ENCODE results near the gene CMPK2.
A peak's percentile ranks its signal among the peaks of the same experiment; 100 is the strongest.

Gene CMPK2

DNA sequence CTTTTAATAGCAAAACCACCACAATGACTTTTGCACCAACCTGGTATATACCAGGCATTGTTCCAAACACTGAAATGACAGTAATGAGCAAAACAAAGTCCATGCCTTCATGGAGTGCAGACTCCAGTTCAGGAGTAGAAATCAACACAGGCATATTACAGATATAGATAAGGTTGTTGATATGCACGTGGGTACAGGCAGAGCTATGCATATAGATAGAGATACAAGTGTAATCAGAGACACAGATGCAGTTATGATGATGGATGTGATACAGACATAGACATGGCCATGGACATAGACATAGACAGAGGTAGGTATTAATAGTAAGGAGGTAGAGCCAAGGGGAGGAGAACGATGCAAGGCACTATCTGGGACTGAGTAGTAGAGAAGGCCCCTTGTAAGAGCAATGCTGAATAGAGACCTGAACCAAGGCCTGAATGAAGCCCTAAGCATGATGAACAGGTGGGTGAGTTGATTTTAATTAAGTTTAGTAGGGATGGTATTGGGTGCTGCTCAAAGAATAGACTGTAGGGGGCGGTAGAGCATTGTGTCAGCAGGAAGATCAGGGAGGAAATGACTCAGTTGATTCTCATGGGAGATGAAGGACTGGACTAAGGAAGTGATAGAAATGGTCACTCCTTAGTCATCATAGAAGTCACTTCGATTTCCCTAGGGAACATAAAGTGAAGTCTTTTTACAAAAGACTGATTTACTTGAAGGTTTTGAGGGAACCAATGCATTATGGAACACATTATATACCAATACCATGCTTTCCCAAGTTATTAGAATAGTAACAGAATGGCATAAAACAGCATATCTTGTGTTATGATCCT lies 39.4 kb downstream of the CMPK2 start:
- no peak overlapping the region for H3K4me3 Mint-ChIP-seq
- H3K36me3 Mint-ChIP-seq (ENCODE audit: low read depth), result peaks cover 9% of the 10 kb centered on the region
- no peak overlapping the region for H3K27ac Mint-ChIP-seq
- peaks cover 32% of the 10 kb centered on the region for H3K4me1 Mint-ChIP-seq
- H3K9me3 Mint-ChIP-seq, result peaks cover 26% of the 10 kb centered on the region
- TF ChIP-seq, protein P1, sequence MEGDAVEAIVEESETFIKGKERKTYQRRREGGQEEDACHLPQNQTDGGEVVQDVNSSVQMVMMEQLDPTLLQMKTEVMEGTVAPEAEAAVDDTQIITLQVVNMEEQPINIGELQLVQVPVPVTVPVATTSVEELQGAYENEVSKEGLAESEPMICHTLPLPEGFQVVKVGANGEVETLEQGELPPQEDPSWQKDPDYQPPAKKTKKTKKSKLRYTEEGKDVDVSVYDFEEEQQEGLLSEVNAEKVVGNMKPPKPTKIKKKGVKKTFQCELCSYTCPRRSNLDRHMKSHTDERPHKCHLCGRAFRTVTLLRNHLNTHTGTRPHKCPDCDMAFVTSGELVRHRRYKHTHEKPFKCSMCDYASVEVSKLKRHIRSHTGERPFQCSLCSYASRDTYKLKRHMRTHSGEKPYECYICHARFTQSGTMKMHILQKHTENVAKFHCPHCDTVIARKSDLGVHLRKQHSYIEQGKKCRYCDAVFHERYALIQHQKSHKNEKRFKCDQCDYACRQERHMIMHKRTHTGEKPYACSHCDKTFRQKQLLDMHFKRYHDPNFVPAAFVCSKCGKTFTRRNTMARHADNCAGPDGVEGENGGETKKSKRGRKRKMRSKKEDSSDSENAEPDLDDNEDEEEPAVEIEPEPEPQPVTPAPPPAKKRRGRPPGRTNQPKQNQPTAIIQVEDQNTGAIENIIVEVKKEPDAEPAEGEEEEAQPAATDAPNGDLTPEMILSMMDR (IDR thresholded peaks at IDR 0.05; ENCODE audit: unreplicated experiment in 3 of 3), result peak; percentile 20 to 41 (median 24)
- peaks cover 3% of the 10 kb centered on the region for H3K27me3 Mint-ChIP-seq (ENCODE audit: low read depth)

DNA sequence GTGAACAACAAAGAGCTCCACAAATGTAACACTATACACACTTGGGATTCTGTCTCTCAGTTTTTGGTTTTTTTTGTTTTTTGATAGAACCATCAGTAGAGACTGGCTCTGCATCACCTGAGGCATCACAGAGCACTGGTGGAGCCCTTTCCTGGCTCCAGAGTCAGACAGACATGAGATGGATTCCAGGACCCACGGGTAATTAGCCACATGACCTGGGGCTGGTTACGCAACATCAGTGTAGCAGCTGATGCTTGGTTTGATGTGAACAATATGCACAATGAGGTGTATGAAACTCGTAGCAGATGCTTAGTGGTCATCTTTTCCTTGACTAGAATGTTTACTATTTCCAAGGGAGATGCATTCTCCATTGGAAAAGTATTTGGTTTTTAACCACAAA lies 40.7 kb downstream of the CMPK2 start:
- Mint-ChIP-seq H3K9me3 (peaks cover 12% of the 10 kb centered on the region), H3K36me3 (ENCODE audit: low read depth) (peaks cover 1% of the 10 kb centered on the region), H3K4me1 (peaks cover 32% of the 10 kb centered on the region), H3K27ac (no peak overlapping the region), H3K27me3 (ENCODE audit: low read depth) (peaks cover 5% of the 10 kb centered on the region), H3K4me3 (no peak overlapping the region)
- TF ChIP-seq, protein P1 (IDR thresholded peaks at IDR 0.05; ENCODE audit: unreplicated experiment in 3 of 3), result no peak

- Mint-ChIP-seq H3K27ac (peak overlapping the region; percentile 54 to 82 (median 80)), H3K36me3 (ENCODE audit: low read depth) (no peaks in the 10 kb centered on the region), H3K4me1 (peaks cover 33% of the 10 kb centered on the region), H3K9me3 (peaks cover 3% of the 10 kb centered on the region), H3K4me3 (no peak overlapping the region), H3K27me3 (ENCODE audit: low read depth) (peaks cover 4% of the 10 kb centered on the region)
- TF ChIP-seq, protein P1 (IDR thresholded peaks at IDR 0.05; ENCODE audit: unreplicated experiment in 3 of 3), result no peak
Measured at GRCh38 chr2:6823111-6823510, 42.6 kb downstream of the CMPK2 start.

- Mint-ChIP-seq H3K27ac (peak overlapping the region; percentile 4 to 67 (median 17)), H3K4me1 (peaks cover 26% of the 10 kb centered on the region), H3K9me3 (no peaks in the 10 kb centered on the region), H3K4me3 (no peak overlapping the region), H3K27me3 (ENCODE audit: low read depth) (peaks cover 4% of the 10 kb centered on the region), H3K36me3 (ENCODE audit: low read depth) (no peaks in the 10 kb centered on the region)
- TF ChIP-seq, protein P1 (IDR thresholded peaks at IDR 0.05; ENCODE audit: unreplicated experiment in 3 of 3), result no peak
Measured at GRCh38 chr2:6822406-6822805, 43.3 kb downstream of the CMPK2 start.

- Mint-ChIP-seq H3K4me3 (peak overlapping the region in 1 of 3 experiments; percentile 7), H3K36me3 (ENCODE audit: low read depth) (no peaks in the 10 kb centered on the region)
- TF ChIP-seq, protein P1 (IDR thresholded peaks at IDR 0.05; ENCODE audit: unreplicated experiment in 3 of 3), result no peak
Measured at GRCh38 chr2:6820903-6821584, 44.7 kb downstream of the CMPK2 start.

More at GRCh38 chr2:6820903-6821584, 44.7 kb downstream of the CMPK2 start:
- H3K4me1 Mint-ChIP-seq, result peaks cover 20% of the 10 kb centered on the region
- peaks cover 4% of the 10 kb centered on the region for H3K27me3 Mint-ChIP-seq (ENCODE audit: low read depth)
- H3K9me3 Mint-ChIP-seq, result peaks cover 3% of the 10 kb centered on the region
- no peak overlapping the region for H3K27ac Mint-ChIP-seq
